HCT116 (cell line): Measurements from ENCODE around the gene PNPO. TPM values are rescaled to one million over a fixed set of nuclear protein-coding genes. Genes with fewer than 3 reads are reported as not detected.

Experiments used
- CEBPB ChIP-seq: IDR thresholded peaks from 2 replicates; pipeline ENCODE4 v1.6.1; 2012; ENCODE audit warnings: low read depth
- CTCF ChIP-seq, 3 experiments: fragments of 200-600 bp in 1 of 3; sonication (generic) in 1 of 3; IDR thresholded peaks in 2 of 3; conservative IDR thresholded peaks in 1 of 3; 2 replicates each; pipeline ENCODE4 v1.5.1; 2012 to 2017; ENCODE audit warnings: low read depth in 2 of 3, low read length in 2 of 3, antibody characterized with exemption in 1 of 3, borderline replicate concordance in 1 of 3, control low read depth in 1 of 3, mild to moderate bottlenecking in 1 of 3, mixed read lengths in 1 of 3, mixed run types in 1 of 3, moderate library complexity in 1 of 3; ENCODE audit not compliant: insufficient read depth in 1 of 3
- ELF1 ChIP-seq: IDR thresholded peaks from 2 replicates; pipeline ENCODE4 v1.6.1; 2012; ENCODE audit warnings: low read depth, borderline replicate concordance
- EZH2phosphoT487 ChIP-seq: fragments of 200-600 bp; IDR thresholded peaks from 2 replicates; pipeline ENCODE4 v1.6.1; 2018; ENCODE audit warnings: antibody characterized with exemption, borderline replicate concordance
- JUND ChIP-seq: IDR thresholded peaks from 2 replicates; pipeline ENCODE4 v1.6.1; 2012
- POLR2A ChIP-seq: IDR thresholded peaks from 2 replicates; pipeline ENCODE4 v1.7.0; 2011; ENCODE audit warnings: borderline replicate concordance; ENCODE audit not compliant: insufficient read depth, insufficient read length; ENCODE audit errors: extremely low read depth
- POLR2AphosphoS5 ChIP-seq: IDR thresholded peaks from 2 replicates; pipeline ENCODE4 v1.6.1; 2011; ENCODE audit warnings: mild to moderate bottlenecking, low read depth, low read length, moderate library complexity
- RAD21 ChIP-seq: IDR thresholded peaks from 2 replicates; pipeline ENCODE4 v1.6.1; 2012; ENCODE audit warnings: low read depth, mild to moderate bottlenecking
- SRF ChIP-seq: IDR thresholded peaks from 2 replicates; pipeline ENCODE4 v1.6.1; 2012; ENCODE audit warnings: low read depth
- TCF7L2 ChIP-seq: IDR thresholded peaks from 2 replicates; pipeline ENCODE4 v1.7.0; 2011; ENCODE audit warnings: borderline replicate concordance, inconsistent platforms; ENCODE audit not compliant: insufficient read depth, insufficient read length; ENCODE audit errors: extremely low read depth
- ZBTB33 ChIP-seq: IDR thresholded peaks from 2 replicates; pipeline ENCODE4 v1.6.1; 2011; ENCODE audit warnings: mild to moderate bottlenecking, low read length, moderate library complexity; ENCODE audit not compliant: insufficient replicate concordance; ENCODE audit errors: extremely low read depth
- ZFX ChIP-seq: fragments of 450-650 bp; IDR thresholded peaks from 2 replicates; pipeline ENCODE4 v1.6.1; 2017
- ZNF274 ChIP-seq: fragments of 200-500 bp; sonication (Bioruptor generic); IDR thresholded peaks from 2 replicates; pipeline ENCODE4 v1.6.1; 2014; ENCODE audit warnings: mild to moderate bottlenecking, low read depth, low read length, inconsistent platforms
- total RNA-seq: library from RNA; stranded (reverse); gene quantifications from one replicate; pipeline ENCODE4 v1.2.1, GENCODE V29; 2021; ENCODE audit not compliant: unreplicated experiment

The PNPO gene
- total RNA-seq, 1 experiment from 2014 or later = 74.9 TPM

- TF ChIP-seq SRF (no peak), JUND (no peak), RAD21 (no peak), TCF7L2 (peak; percentile 33), CTCF (IDR thresholded peaks at IDR 0.05 in 2 of 3, conservative IDR thresholded peaks at IDR 0.05 in 1 of 3; ENCODE audit: borderline replicate concordance in 1 of 3, insufficient read depth in 1 of 3, low read depth in 2 of 3, low read length in 2 of 3) (no peak), ZBTB33 (peak; percentile 87), ZFX (peak; percentile 78), EZH2phosphoT487 (no peak), POLR2A (peak; percentile 65), ELF1 (no peak; the same call in 1 of the 2 replicates), POLR2AphosphoS5 (peak; percentile 91), ZNF274 (no peak), CEBPB (no peak)
Measured at GRCh38 chr17:47895856-47896671, 45.3 kb upstream of the PNPO start, which contains the start of gene SP2 (continued).
